ENCODE results near the gene RPS6KB2.

RPS6KB2 gene

GRCh38 chr11:67387518-67387917 lies 40.8 kb upstream of the RPS6KB2 start:
- no peak overlapping the region for H3K4me3 ChIP-seq (ENCODE audit: low read depth, low read length)
- H2BK5ac ChIP-seq (ENCODE audit: low read depth, low read length, poor library complexity), result no peak overlapping the region
- WGBS (ENCODE audit: extremely low coverage, insufficient coverage, insufficient read length), result no CpG with 5 or more reads among the region's 6 CpGs
- no peak overlapping the region for H4K8ac ChIP-seq (ENCODE audit: low read depth, low read length)
- DNase-seq, result no peak
- H3K79me1 ChIP-seq (ENCODE audit: low read length), result peaks cover 7% of the 10 kb centered on the region
- H4K12ac ChIP-seq (ENCODE audit: low read depth, low read length), result no peak overlapping the region
- H2AK5ac ChIP-seq (ENCODE audit: low read length), result no peak overlapping the region
- peaks cover 6 to 7% of the 10 kb centered on the region in 2 experiments for H3K4me1 ChIP-seq (ENCODE audit: control insufficient read depth in 1 of 2, insufficient read depth in 2 of 2, low read length in 2 of 2)
- H3K27ac ChIP-seq (ENCODE audit: low read depth, low read length), result no peak overlapping the region
- H3K4ac ChIP-seq (ENCODE audit: low read depth, low read length), result no peak overlapping the region
- H3K36me3 ChIP-seq (ENCODE audit: control insufficient read depth in 1 of 2, insufficient read depth in 2 of 2, low read length in 2 of 2), result no peaks in the 10 kb centered on the region
- H3K9ac ChIP-seq (ENCODE audit: low read length), result no peak overlapping the region
- no peak overlapping the region for H2BK120ac ChIP-seq (ENCODE audit: insufficient read depth, low read length, poor library complexity)
- peaks cover 6% of the 10 kb centered on the region for H3K79me2 ChIP-seq (ENCODE audit: control insufficient read depth, insufficient read depth, low read length, poor library complexity)
- H3K4me2 ChIP-seq (ENCODE audit: low read length), result no peak overlapping the region
- no peak overlapping the region for H2AFZ ChIP-seq (ENCODE audit: insufficient read depth, low read length, poor library complexity)
- no peaks in the 10 kb centered on the region for H3K27me3 ChIP-seq (ENCODE audit: insufficient read depth, low read length)
- no peak overlapping the region for H3K23ac ChIP-seq (ENCODE audit: low read length)
- no peak overlapping the region for H3K14ac ChIP-seq (ENCODE audit: low read length)
- no peaks in the 10 kb centered on the region for H3K9me3 ChIP-seq (ENCODE audit: insufficient read depth, low read depth, low read length)
- no peak overlapping the region for H4K91ac ChIP-seq (ENCODE audit: low read depth, low read length)
- no peak overlapping the region for H2BK12ac ChIP-seq (ENCODE audit: low read length)
- no peak overlapping the region for H3K18ac ChIP-seq (ENCODE audit: low read length)

- Histone ChIP-seq H4K8ac (ENCODE audit: low read depth, low read length) (no peak overlapping the region), H3K4ac (ENCODE audit: low read depth, low read length) (no peak overlapping the region), H3K4me2 (ENCODE audit: low read length) (no peak overlapping the region), H3K14ac (ENCODE audit: low read length) (no peak overlapping the region), H2AFZ (ENCODE audit: insufficient read depth, low read length, poor library complexity) (no peak overlapping the region), H3K4me3 (ENCODE audit: low read depth, low read length) (no peak overlapping the region), H4K12ac (ENCODE audit: low read depth, low read length) (no peak overlapping the region), H3K79me1 (ENCODE audit: low read length) (peaks cover 7% of the 10 kb centered on the region), H3K18ac (ENCODE audit: low read length) (no peak overlapping the region), H3K27ac (ENCODE audit: low read depth, low read length) (no peak overlapping the region), H2AK5ac (ENCODE audit: low read length) (no peak overlapping the region), H2BK12ac (ENCODE audit: low read length) (no peak overlapping the region), H2BK120ac (ENCODE audit: insufficient read depth, low read length, poor library complexity) (no peak overlapping the region), H3K9ac (ENCODE audit: low read length) (no peak overlapping the region), H3K9me3 (ENCODE audit: insufficient read depth, low read depth, low read length) (no peaks in the 10 kb centered on the region), H3K27me3 (ENCODE audit: insufficient read depth, low read length) (no peaks in the 10 kb centered on the region), H3K79me2 (ENCODE audit: control insufficient read depth, insufficient read depth, low read length, poor library complexity) (peaks cover 6% of the 10 kb centered on the region), H3K23ac (ENCODE audit: low read length) (no peak overlapping the region), H3K4me1 (ENCODE audit: control insufficient read depth in 1 of 2, insufficient read depth in 2 of 2, low read length in 2 of 2) (peaks cover 9 to 10% of the 10 kb centered on the region in 2 experiments), H3K36me3 (ENCODE audit: control insufficient read depth in 1 of 2, insufficient read depth in 2 of 2, low read length in 2 of 2) (peaks cover 8 to 9% of the 10 kb centered on the region in 2 experiments), H2BK5ac (ENCODE audit: low read depth, low read length, poor library complexity) (no peak overlapping the region), H4K91ac (ENCODE audit: low read depth, low read length) (no peak overlapping the region)
- WGBS (ENCODE audit: extremely low coverage, insufficient coverage, insufficient read length), result no CpG with 5 or more reads among the region's 6 CpGs
- peak; percentile 40 to 69 for DNase-seq
Observed at GRCh38 chr11:67389477-67389876, 38.8 kb upstream of the RPS6KB2 start.

DNA sequence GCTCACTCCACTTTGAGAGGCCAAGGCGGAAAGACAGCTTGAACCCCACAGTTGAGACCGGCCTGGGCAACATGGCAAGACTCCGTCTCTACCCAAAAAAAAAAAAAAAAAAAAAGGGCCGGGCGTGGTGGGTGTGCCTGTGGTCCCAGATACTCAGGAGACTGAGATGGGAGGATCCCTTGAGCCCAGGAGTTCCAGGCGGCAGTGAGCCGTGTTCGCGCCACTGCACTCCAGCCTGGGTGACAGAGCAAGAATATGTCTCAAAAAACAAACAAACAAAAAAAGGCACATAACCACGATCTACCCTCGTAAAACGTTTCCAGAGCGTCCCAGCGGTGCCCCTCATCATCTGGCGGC lies 37.4 kb upstream of the RPS6KB2 start:
- peak overlapping the region; percentile 71 for H4K12ac ChIP-seq (ENCODE audit: low read depth, low read length)
- no peak overlapping the region for H2BK12ac ChIP-seq (ENCODE audit: low read length)
- H2BK5ac ChIP-seq (ENCODE audit: low read depth, low read length, poor library complexity), result no peak overlapping the region
- no CpG with 5 or more reads among the region's 15 CpGs for WGBS (ENCODE audit: extremely low coverage, insufficient coverage, insufficient read length)
- no peaks in the 10 kb centered on the region for H3K9me3 ChIP-seq (ENCODE audit: insufficient read depth, low read depth, low read length)
- peaks cover 9 to 10% of the 10 kb centered on the region in 2 experiments for H3K4me1 ChIP-seq (ENCODE audit: control insufficient read depth in 1 of 2, insufficient read depth in 2 of 2, low read length in 2 of 2)
- H3K27ac ChIP-seq (ENCODE audit: low read depth, low read length), result no peak overlapping the region
- H3K4me2 ChIP-seq (ENCODE audit: low read length), result peak overlapping the region; percentile 92
- peak overlapping the region; percentile 43 for H3K18ac ChIP-seq (ENCODE audit: low read length)
- peaks cover 15 to 16% of the 10 kb centered on the region in 2 experiments for H3K36me3 ChIP-seq (ENCODE audit: control insufficient read depth in 1 of 2, insufficient read depth in 2 of 2, low read length in 2 of 2)
- peak overlapping the region; percentile 12 for H3K4ac ChIP-seq (ENCODE audit: low read depth, low read length)
- H3K14ac ChIP-seq (ENCODE audit: low read length), result no peak overlapping the region
- no peak overlapping the region for H2AK5ac ChIP-seq (ENCODE audit: low read length)
- no peak for DNase-seq
- H3K23ac ChIP-seq (ENCODE audit: low read length), result no peak overlapping the region
- H3K79me2 ChIP-seq (ENCODE audit: control insufficient read depth, insufficient read depth, low read length, poor library complexity), result peaks cover 6% of the 10 kb centered on the region
- H3K4me3 ChIP-seq (ENCODE audit: low read depth, low read length), result peak overlapping the region; percentile 76
- no peaks in the 10 kb centered on the region for H3K27me3 ChIP-seq (ENCODE audit: insufficient read depth, low read length)
- H2BK120ac ChIP-seq (ENCODE audit: insufficient read depth, low read length, poor library complexity), result no peak overlapping the region
- H2AFZ ChIP-seq (ENCODE audit: insufficient read depth, low read length, poor library complexity), result peak overlapping the region; percentile 27
- H3K9ac ChIP-seq (ENCODE audit: low read length), result peak overlapping the region; percentile 78
- peaks cover 7% of the 10 kb centered on the region for H3K79me1 ChIP-seq (ENCODE audit: low read length)
- peak overlapping the region; percentile 83 for H4K8ac ChIP-seq (ENCODE audit: low read depth, low read length)
- H4K91ac ChIP-seq (ENCODE audit: low read depth, low read length), result peak overlapping the region; percentile 86

DNA sequence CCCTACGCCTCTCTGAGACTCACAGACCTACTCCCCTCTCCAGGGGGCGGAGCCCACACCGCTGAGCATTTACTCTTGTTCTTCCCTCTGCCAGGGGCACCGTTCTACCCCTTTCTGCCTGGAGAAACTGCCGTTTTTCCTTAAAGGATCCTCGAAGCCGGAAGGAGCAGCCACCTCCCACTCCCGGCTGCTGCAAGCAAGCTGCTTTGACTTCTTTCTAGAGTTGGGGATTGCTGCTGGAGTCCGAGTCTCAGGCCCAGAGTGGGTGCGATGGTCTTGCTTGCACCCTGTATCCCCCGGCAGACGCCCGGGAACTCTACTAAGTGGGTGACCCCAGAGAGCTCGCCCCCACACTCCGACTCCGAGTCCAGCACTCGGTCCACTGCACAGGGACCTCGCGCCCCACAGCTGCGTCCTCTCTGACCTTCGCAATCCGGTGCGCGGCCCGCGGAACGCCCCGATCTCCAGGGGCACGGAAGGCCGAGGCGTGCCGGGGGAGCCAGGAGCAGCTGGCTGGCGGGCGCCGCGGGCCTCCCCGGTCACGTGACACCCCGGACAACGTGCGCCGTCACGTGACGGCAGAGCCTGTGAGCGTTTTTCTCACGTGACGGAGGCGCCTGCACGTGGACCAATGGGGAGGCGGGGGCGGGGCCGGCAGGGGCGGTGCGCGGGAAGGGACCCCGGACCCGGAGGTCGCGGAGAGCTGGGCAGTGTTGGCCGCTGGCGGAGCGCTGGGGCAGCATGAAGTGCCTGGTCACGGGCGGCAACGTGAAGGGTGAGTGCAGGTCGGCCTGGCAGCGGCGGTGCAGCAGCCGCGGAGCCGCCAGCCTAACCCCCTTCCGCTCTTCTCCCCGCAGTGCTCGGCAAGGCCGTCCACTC lies 36.8 kb upstream of the RPS6KB2 start, which contains the start of gene RAD9A:
Gene RAD9A (plus strand): TSS at position 683 of the 879 bp plus-strand sequence. CDS start 59 bp downstream, at position 742.
- Histone ChIP-seq H3K79me1 (ENCODE audit: low read length) (peaks cover 7% of the 10 kb centered on the region), H3K23ac (ENCODE audit: low read length) (no peak within 1 kb of the TSS), H2AFZ (ENCODE audit: insufficient read depth, low read length, poor library complexity) (peak within 1 kb of the TSS; percentile 71), H3K18ac (ENCODE audit: low read length) (peak within 1 kb of the TSS; percentile 54), H3K27me3 (ENCODE audit: insufficient read depth, low read length) (no peaks in the 10 kb centered on the region), H2BK120ac (ENCODE audit: insufficient read depth, low read length, poor library complexity) (peak within 1 kb of the TSS; percentile 62), H3K9me3 (ENCODE audit: insufficient read depth, low read depth, low read length) (no peaks in the 10 kb centered on the region), H3K9ac (ENCODE audit: low read length) (peak within 1 kb of the TSS; percentile 84), H3K14ac (ENCODE audit: low read length) (peak within 1 kb of the TSS; percentile 70), H2BK5ac (ENCODE audit: low read depth, low read length, poor library complexity) (peak within 1 kb of the TSS; percentile 59), H4K8ac (ENCODE audit: low read depth, low read length) (peak within 1 kb of the TSS; percentile 84), H3K36me3 (ENCODE audit: control insufficient read depth in 1 of 2, insufficient read depth in 2 of 2, low read length in 2 of 2) (peaks cover 18 to 22% of the 10 kb centered on the region in 2 experiments), H4K91ac (ENCODE audit: low read depth, low read length) (peak within 1 kb of the TSS; percentile 86), H4K12ac (ENCODE audit: low read depth, low read length) (peak within 1 kb of the TSS; percentile 71), H3K4me3 (ENCODE audit: low read depth, low read length) (peak within 1 kb of the TSS; percentile 89), H3K4me1 (ENCODE audit: control insufficient read depth in 1 of 2, insufficient read depth in 2 of 2, low read length in 2 of 2) (peaks cover 9 to 10% of the 10 kb centered on the region in 2 experiments), H2AK5ac (ENCODE audit: low read length) (peak within 1 kb of the TSS; percentile 3), H2BK12ac (ENCODE audit: low read length) (no peak within 1 kb of the TSS), H3K27ac (ENCODE audit: low read depth, low read length) (peak within 1 kb of the TSS; percentile 18), H3K4ac (ENCODE audit: low read depth, low read length) (peak within 1 kb of the TSS; percentile 30), H3K79me2 (ENCODE audit: control insufficient read depth, insufficient read depth, low read length, poor library complexity) (peaks cover 6% of the 10 kb centered on the region), H3K4me2 (ENCODE audit: low read length) (peak within 1 kb of the TSS; percentile 92)
- no CpG with 5 or more reads among the region's 75 CpGs for WGBS (ENCODE audit: extremely low coverage, insufficient coverage, insufficient read length)
- peak; percentile 92 to 96 for DNase-seq

Data from trophoblast cell (in vitro differentiated cells and primary cell).